Measurements from ENCODE around the gene NIT2. TPM values are rescaled to one million over a fixed set of nuclear protein-coding genes. Genes with fewer than 3 reads are reported as not detected.
A peak's percentile ranks its signal among the peaks of the same experiment; 100 is the strongest.

The NIT2 gene
- total and polyA plus RNA-seq, 9 of the 15 experiments (the other 6 are each of a cell fraction or from before 2014, with no cell fraction given) = 11.4 to 62.2 (median 22.1) TPM

- no peak for TF ChIP-seq SMARCC2 (IDR thresholded peaks at IDR 0.05; ENCODE audit: low read depth)
- TF ChIP-seq BCOR (IDR thresholded peaks at IDR 0.05) = no peak
- TF ChIP-seq HDAC3 (IDR thresholded peaks at IDR 0.05; ENCODE audit: borderline replicate concordance, partially characterized antibody) = no peak
- TF ChIP-seq MTA3 (IDR thresholded peaks at IDR 0.05; ENCODE audit: borderline replicate concordance) = 0 out of 2 replicates have a peak, but pooled peaks have one; percentile 29
- TF ChIP-seq ASH1L (IDR thresholded peaks at IDR 0.05; ENCODE audit: borderline replicate concordance, low read depth, partially characterized antibody) = peak; percentile 51
- TF ChIP-seq, protein P1, sequence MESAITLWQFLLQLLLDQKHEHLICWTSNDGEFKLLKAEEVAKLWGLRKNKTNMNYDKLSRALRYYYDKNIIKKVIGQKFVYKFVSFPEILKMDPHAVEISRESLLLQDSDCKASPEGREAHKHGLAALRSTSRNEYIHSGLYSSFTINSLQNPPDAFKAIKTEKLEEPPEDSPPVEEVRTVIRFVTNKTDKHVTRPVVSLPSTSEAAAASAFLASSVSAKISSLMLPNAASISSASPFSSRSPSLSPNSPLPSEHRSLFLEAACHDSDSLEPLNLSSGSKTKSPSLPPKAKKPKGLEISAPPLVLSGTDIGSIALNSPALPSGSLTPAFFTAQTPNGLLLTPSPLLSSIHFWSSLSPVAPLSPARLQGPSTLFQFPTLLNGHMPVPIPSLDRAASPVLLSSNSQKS (CRISPR knock-in tag; IDR thresholded peaks at IDR 0.05) = no peak
- TF ChIP-seq, protein P2, sequence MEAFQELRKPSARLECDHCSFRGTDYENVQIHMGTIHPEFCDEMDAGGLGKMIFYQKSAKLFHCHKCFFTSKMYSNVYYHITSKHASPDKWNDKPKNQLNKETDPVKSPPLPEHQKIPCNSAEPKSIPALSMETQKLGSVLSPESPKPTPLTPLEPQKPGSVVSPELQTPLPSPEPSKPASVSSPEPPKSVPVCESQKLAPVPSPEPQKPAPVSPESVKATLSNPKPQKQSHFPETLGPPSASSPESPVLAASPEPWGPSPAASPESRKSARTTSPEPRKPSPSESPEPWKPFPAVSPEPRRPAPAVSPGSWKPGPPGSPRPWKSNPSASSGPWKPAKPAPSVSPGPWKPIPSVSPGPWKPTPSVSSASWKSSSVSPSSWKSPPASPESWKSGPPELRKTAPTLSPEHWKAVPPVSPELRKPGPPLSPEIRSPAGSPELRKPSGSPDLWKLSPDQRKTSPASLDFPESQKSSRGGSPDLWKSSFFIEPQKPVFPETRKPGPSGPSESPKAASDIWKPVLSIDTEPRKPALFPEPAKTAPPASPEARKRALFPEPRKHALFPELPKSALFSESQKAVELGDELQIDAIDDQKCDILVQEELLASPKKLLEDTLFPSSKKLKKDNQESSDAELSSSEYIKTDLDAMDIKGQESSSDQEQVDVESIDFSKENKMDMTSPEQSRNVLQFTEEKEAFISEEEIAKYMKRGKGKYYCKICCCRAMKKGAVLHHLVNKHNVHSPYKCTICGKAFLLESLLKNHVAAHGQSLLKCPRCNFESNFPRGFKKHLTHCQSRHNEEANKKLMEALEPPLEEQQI (IDR thresholded peaks at IDR 0.05) = peak; percentile 72
- TF ChIP-seq, protein P3, sequence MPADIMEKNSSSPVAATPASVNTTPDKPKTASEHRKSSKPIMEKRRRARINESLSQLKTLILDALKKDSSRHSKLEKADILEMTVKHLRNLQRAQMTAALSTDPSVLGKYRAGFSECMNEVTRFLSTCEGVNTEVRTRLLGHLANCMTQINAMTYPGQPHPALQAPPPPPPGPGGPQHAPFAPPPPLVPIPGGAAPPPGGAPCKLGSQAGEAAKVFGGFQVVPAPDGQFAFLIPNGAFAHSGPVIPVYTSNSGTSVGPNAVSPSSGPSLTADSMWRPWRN (IDR thresholded peaks at IDR 0.05; ENCODE audit: low read depth) = no peak
- no peak for TF ChIP-seq ZNF41 (CRISPR knock-in tag; conservative IDR thresholded peaks at IDR 0.05)
- no peak for TF ChIP-seq ZBTB49 (CRISPR knock-in tag; IDR thresholded peaks at IDR 0.05; ENCODE audit: borderline replicate concordance)
- TF ChIP-seq, protein P4, sequence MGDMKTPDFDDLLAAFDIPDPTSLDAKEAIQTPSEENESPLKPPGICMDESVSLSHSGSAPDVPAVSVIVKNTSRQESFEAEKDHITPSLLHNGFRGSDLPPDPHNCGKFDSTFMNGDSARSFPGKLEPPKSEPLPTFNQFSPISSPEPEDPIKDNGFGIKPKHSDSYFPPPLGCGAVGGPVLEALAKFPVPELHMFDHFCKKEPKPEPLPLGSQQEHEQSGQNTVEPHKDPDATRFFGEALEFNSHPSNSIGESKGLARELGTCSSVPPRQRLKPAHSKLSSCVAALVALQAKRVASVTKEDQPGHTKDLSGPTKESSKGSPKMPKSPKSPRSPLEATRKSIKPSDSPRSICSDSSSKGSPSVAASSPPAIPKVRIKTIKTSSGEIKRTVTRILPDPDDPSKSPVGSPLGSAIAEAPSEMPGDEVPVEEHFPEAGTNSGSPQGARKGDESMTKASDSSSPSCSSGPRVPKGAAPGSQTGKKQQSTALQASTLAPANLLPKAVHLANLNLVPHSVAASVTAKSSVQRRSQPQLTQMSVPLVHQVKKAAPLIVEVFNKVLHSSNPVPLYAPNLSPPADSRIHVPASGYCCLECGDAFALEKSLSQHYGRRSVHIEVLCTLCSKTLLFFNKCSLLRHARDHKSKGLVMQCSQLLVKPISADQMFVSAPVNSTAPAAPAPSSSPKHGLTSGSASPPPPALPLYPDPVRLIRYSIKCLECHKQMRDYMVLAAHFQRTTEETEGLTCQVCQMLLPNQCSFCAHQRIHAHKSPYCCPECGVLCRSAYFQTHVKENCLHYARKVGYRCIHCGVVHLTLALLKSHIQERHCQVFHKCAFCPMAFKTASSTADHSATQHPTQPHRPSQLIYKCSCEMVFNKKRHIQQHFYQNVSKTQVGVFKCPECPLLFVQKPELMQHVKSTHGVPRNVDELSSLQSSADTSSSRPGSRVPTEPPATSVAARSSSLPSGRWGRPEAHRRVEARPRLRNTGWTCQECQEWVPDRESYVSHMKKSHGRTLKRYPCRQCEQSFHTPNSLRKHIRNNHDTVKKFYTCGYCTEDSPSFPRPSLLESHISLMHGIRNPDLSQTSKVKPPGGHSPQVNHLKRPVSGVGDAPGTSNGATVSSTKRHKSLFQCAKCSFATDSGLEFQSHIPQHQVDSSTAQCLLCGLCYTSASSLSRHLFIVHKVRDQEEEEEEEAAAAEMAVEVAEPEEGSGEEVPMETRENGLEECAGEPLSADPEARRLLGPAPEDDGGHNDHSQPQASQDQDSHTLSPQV (IDR thresholded peaks at IDR 0.05) = peak; percentile 39; the same call in 1 of the 2 replicates
- no peak for TF ChIP-seq ZNF431 (CRISPR knock-in tag; IDR thresholded peaks at IDR 0.05)
- no peak for TF ChIP-seq MAFF (IDR thresholded peaks at IDR 0.05; ENCODE audit: low read length)
- TF ChIP-seq ZNF3 (CRISPR knock-in tag; IDR thresholded peaks at IDR 0.05) = no peak
- TF ChIP-seq MEF2D (tag; conservative IDR thresholded peaks at IDR 0.05; ENCODE audit: low read depth) = no peak
- TF ChIP-seq ZNF165 (CRISPR knock-in tag; IDR thresholded peaks at IDR 0.05; ENCODE audit: borderline replicate concordance) = no peak
Observed at GRCh38 chr3:100400780-100401673, 66.5 kb downstream of the NIT2 start, which contains the start of the genes LNP1 and TOMM70 (continued).
